Left lung (tissue), 10 donors: ENCODE results near the gene FCHSD2. TPM values are rescaled to one million over a fixed set of nuclear protein-coding genes. Genes with fewer than 3 reads are reported as not detected.
A peak's percentile ranks its signal among the peaks of the same experiment; 100 is the strongest.

Experiments used
- ATAC-seq: fragments of 200-7000 bp; cut with Tn5 transposase; one replicate; pipeline ENCODE4 v1.9.1; 2020; ENCODE audit warnings: moderate library complexity
- DNase-seq, 4 donors: peaks; one replicate each; pipeline ENCODE4 v3.0.0-alpha.2; 2013 to 2020
- H3K27ac ChIP-seq, 2 donors: fragments of 200-600 bp; sonication (generic) in 1 of 2; one replicate each; pipeline versions ENCODE4 v1.5.0 to v1.8.0; 2020 to 2021
- H3K27me3 ChIP-seq, 2 donors: fragments of 200-600 bp; sonication (generic) in 1 of 2; one replicate each; pipeline versions ENCODE4 v1.5.0 to v1.8.0; 2020 to 2021
- H3K36me3 ChIP-seq, 2 donors: fragments of 200-600 bp; sonication (generic) in 1 of 2; one replicate each; pipeline versions ENCODE4 v1.5.0 to v1.8.0; 2020 to 2021
- H3K4me1 ChIP-seq, 2 donors: fragments of 200-600 bp; one replicate each; pipeline ENCODE4 v1.8.0; 2021
- H3K4me3 ChIP-seq, 2 donors: fragments of 200-600 bp; sonication (generic) in 1 of 2; one replicate each; pipeline versions ENCODE4 v1.5.0 to v1.8.0; 2020 to 2021; ENCODE audit warnings: mild to moderate bottlenecking in 1 of 2
- H3K9me3 ChIP-seq, 2 donors: fragments of 200-600 bp; sonication (generic) in 1 of 2; one replicate each; pipeline versions ENCODE4 v1.5.0 to v1.8.0; 2020 to 2021
- CTCF ChIP-seq, 2 donors: fragments of 200-600 bp; sonication (generic) in 1 of 2; IDR thresholded peaks; one replicate each; pipeline versions ENCODE4 v1.5.0 to v1.8.0; 2021; ENCODE audit warnings: antibody characterized with exemption in 2 of 2
- intact Hi-C, 2 donors: fragments of 100-400 bp; cut with DNase I; formaldehyde crosslinking; loops; one replicate each; pipeline versions ENCODE4 v1.11.2 to v1.14.2; 2022
- polyA plus RNA-seq, 6 donors: library from polyadenylated mRNA; unstranded; fragments of 120-200 nt; gene quantifications; one replicate each; pipeline ENCODE4 v1.2.1, GENCODE V29; 2013; ENCODE audit not compliant: insufficient read length in 6 of 6
- total RNA-seq, 2 donors: library from RNA; stranded (reverse); fragmentation: NEBNext Ultra II Directional; extraction: Animal tissue kit (Norgen Biotek cat#: 25700); gene quantifications; one replicate each; pipeline ENCODE4 v1.2.1, GENCODE V29; 2021
- donor health status: DM: no; HTN: yes; CAD: no.
- donor health status: DM: no; HTN: no; CAD: no.

The FCHSD2 gene
- total and polyA plus RNA-seq, 8 donors, result 46.2 to 58.2 (median 48.5) TPM

GRCh38 chr11:73013021-73013420 lies 129.1 kb downstream of the FCHSD2 start:
- ATAC-seq, result no peak
- Histone ChIP-seq H3K9me3 (peaks cover 0 to 20% of the 10 kb centered on the region in 2 donors), H3K36me3 (peaks cover 0 to 17% of the 10 kb centered on the region in 2 donors), H3K4me3 (no peak overlapping the region), H3K27ac (no peak overlapping the region), H3K27me3 (no peaks in the 10 kb centered on the region), H3K4me1 (no peaks in the 10 kb centered on the region)
- DNase-seq, result no peak
- intact Hi-C loops, result no loop called here
- TF ChIP-seq CTCF (IDR thresholded peaks at IDR 0.05), result no peak

- Histone ChIP-seq H3K36me3 (peaks cover 0 to 17% of the 10 kb centered on the region in 2 donors), H3K27ac (no peak overlapping the region), H3K4me1 (no peaks in the 10 kb centered on the region), H3K9me3 (peaks cover 0 to 20% of the 10 kb centered on the region in 2 donors), H3K27me3 (no peaks in the 10 kb centered on the region), H3K4me3 (no peak overlapping the region)
- intact Hi-C loops, result no loop called here
- DNase-seq (no peak), ATAC-seq (no peak)
- TF ChIP-seq CTCF (IDR thresholded peaks at IDR 0.05), result no peak
These were observed 129.8 kb downstream of the FCHSD2 start for GRCh38 chr11:73012121-73012863.

GRCh38 chr11:73011126-73011817 lies 130.8 kb downstream of the FCHSD2 start:
- Histone ChIP-seq H3K36me3 (peaks cover 0 to 17% of the 10 kb centered on the region in 2 donors), H3K4me3 (no peak overlapping the region), H3K9me3 (peaks cover 0 to 20% of the 10 kb centered on the region in 2 donors), H3K4me1 (no peaks in the 10 kb centered on the region), H3K27me3 (no peaks in the 10 kb centered on the region), H3K27ac (no peak overlapping the region)
- TF ChIP-seq CTCF (IDR thresholded peaks at IDR 0.05), result no peak
- ATAC-seq, result no peak
- DNase-seq, result peak in 1 of 4 donors; percentile 27
- intact Hi-C loops, result no loop called here

- Histone ChIP-seq H3K4me1 (no peaks in the 10 kb centered on the region), H3K27me3 (no peaks in the 10 kb centered on the region), H3K27ac (no peak overlapping the region), H3K36me3 (peaks cover 0 to 17% of the 10 kb centered on the region in 2 donors), H3K9me3 (peaks cover 0 to 20% of the 10 kb centered on the region in 2 donors), H3K4me3 (no peak overlapping the region)
- no peak for TF ChIP-seq CTCF (IDR thresholded peaks at IDR 0.05)
- no peak for DNase-seq
- no peak for ATAC-seq
- intact Hi-C loops, result no loop called here
These were observed 132.1 kb downstream of the FCHSD2 start for GRCh38 chr11:73009972-73010371.

- Histone ChIP-seq H3K9me3 (peaks cover 0 to 1% of the 10 kb centered on the region in 2 donors), H3K36me3 (no peaks in the 10 kb centered on the region), H3K27me3 (no peaks in the 10 kb centered on the region), H3K4me1 (peaks cover 0 to 7% of the 10 kb centered on the region in 2 donors), H3K27ac (no peak overlapping the region), H3K4me3 (no peak overlapping the region)
- no peak for TF ChIP-seq CTCF (IDR thresholded peaks at IDR 0.05)
- DNase-seq, result no peak
- ATAC-seq, result no peak
- intact Hi-C loops, result no loop called here
These were observed 138.0 kb downstream of the FCHSD2 start for GRCh38 chr11:73004088-73004487.
